GM19467 (cell line): ENCODE data around the gene TRANK1.
"Not testable (repeated sequence)": the region's sequence is repeated elsewhere in the genome, so short reads cannot be mapped to it uniquely, and the experiment has no call there.

Experiments
- ATAC-seq: cut with Tn5 transposase; IDR thresholded peaks from one replicate; pipeline ENCODE4 v1.9.1; 2021; ENCODE audit warnings: mild to moderate bottlenecking, moderate library complexity; ENCODE audit not compliant: unreplicated experiment

Gene TRANK1

DNA sequence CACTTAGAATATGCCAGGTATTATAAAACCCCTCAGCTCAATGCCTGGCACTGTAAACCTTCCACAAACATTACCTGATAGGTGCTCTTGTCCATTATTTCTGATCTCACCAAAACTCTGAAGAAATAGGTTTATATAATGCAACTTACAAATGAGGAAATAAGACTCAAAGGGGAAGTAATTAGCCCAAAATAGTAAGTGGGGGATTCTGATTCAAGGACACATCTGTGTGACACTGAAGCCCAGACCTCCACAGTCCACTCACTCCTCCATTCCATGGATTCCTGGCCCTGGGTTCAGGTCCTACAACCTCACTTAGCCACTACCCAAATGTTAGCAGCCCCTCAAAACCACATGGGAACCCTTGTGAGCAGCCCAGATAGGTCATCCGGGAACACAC is 49.9 kb downstream of the TRANK1 start:
- ATAC-seq: no peak

DNA sequence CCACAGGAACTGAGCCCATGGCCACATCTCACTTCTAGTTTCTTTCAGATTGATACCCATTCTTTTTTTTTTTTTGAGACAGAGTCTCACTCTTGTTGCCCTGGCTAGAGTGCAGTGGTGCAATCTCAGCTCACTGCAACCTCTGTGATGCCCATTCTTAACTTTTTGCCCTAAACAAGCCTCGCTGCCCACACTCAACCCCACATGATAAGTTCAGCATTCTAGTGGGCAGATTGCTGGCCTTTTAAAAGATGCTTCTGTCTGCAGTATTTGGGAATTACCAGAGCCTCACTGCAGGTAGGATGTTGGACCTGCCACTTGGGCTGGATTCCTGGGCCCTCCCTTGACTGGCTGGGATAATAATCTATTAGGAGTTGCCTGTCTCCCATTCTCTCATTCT is 51.0 kb downstream of the TRANK1 start:
- ATAC-seq: no peak

DNA sequence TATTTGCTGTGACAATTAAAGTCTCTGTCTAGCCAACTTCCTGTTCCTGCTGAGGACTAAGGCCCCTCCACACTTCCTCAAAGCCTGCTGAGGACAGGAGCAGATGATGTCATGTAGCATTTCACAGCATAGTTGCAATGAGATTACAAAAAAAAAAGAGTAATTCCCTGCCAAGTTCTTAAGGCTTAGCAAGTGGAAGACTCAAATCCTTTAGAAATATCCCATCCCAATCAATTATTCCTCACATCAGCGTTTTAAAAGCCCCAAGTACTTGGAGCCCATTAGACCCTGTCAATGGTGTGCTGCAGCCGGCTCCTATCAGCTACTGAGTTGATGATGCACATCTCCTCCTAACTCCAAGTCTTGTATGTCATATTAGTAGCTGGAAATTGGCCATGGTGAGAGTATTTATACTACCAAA is 51.7 kb downstream of the TRANK1 start:
- ATAC-seq: peak; percentile 41

DNA sequence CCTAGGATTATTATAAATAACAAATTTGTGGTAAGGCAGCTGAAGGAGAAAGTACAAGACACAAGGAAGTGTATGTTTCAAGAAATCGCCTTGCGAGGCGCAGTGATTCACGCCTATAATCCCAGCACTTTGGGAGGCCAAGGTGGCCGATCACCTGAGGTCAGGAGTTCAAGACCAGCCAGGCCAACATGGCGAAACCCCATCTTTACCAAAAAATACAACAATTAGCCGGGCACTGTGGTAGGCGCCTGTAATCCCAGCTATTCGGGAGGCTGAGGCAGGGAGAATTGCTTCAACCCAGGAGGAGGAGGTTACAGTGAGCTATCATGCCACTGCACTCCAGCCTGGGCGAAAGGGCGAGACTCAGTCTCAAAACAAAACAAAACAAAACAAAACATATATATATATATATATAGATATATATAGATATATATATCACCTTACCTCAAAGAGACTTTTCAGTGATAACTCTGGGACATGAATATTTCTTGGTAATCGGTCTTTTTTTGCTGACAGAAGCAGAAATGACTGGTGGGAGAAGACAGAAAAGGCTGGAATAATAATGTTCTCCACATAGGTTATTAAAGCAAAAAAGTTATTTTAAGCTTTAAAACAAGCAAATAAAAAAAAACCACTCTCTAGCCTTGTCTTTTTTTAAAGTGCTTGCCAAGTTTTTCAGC is 52.3 kb downstream of the TRANK1 start:
- no peak for ATAC-seq

DNA sequence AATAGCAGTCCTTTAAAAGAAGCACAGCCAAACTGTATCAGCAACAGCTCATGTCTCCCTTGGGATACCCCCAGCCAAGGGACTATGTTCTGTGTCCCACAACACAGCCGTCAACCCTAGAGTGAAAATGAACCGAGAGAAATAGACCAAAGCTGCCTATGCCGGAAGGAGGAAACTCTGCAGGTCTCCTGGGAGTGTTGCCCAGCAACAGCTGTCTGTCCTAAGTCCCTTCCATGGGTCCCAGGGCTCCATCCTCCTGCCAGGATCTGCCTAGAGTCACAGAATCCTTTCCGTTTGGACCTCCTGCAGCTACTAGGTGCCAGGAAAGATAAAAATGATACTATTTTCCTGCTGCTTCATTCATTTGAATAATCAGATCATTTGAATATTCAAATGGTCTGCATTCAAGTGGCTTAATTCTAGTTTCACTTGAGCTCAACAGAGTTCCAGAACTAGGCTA is 53.1 kb downstream of the TRANK1 start:
- ATAC-seq: peak; percentile 81

DNA sequence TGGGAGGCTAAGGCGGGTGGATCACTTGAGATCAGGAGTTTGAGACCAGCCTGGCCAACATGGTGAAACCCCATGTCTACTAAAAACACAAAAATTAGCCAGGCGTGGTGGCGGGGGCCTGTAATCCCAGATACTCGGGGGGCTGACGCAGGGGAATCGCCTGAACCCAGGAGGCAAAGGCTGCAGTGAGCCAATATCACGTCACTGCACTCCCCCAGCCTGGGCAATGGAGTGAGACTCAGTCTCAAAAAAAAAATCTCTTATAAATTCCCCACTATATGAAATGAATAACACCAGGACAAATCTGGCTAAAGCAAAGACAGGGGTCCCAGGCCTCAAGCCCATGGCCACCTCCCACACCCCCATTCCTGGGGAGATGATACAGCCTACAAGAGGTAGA is 53.8 kb downstream of the TRANK1 start:
- not testable (repeated sequence) for ATAC-seq

DNA sequence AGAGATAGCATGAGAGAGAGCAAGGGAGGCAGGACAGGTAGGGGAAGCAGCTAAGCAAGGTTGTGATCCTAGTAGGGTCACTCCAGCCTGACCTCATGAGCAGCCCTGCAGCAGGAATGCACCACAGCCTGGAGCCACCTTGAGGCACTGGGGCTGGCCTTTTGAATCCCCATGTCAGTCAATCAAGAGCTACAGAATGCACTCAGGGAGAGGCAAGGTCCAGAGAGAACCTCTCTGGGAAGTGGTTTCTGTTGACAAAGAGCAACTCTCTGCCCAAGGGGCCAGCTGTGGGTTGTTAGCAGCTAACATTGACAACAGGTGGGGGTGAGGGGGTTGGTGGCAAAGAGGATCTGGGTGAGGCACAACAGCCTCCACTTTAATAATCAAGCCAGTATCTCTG is 54.6 kb downstream of the TRANK1 start:
- ATAC-seq: no peak

DNA sequence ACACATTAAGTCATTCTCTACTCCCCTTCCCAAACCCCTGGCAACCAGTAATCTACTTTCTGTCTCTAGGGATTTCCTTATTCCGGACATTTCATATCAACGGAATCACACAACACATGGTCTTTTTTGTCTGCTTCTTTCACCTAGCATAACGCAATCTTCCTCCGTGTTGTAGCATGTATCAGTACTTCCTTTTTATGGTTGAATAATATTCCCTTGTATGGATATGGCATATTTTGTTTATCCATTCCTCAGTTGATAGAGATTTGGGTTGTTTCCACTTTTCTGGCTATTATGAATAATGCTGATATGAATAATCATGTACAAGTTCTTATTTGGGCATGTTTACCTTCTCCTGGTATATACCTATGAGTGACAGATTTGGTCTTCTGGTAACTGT is 63.1 kb downstream of the TRANK1 start:
- no peak for ATAC-seq

DNA sequence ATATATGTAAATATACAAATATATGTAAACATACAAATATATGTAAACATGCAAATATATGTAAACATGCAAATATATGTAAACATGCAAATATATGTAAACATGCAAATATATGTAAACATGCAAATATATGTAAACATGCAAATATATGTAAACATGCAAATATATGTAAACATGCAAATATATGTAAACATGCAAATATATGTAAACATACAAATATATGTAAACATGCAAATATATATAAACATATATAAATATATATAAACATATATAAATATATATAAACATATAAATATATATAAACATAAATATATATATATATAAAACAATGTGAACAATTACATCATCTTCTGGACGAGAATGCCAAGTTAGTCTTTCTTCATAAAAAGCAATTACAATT is 65.0 kb downstream of the TRANK1 start:
- not testable (repeated sequence) for ATAC-seq

DNA sequence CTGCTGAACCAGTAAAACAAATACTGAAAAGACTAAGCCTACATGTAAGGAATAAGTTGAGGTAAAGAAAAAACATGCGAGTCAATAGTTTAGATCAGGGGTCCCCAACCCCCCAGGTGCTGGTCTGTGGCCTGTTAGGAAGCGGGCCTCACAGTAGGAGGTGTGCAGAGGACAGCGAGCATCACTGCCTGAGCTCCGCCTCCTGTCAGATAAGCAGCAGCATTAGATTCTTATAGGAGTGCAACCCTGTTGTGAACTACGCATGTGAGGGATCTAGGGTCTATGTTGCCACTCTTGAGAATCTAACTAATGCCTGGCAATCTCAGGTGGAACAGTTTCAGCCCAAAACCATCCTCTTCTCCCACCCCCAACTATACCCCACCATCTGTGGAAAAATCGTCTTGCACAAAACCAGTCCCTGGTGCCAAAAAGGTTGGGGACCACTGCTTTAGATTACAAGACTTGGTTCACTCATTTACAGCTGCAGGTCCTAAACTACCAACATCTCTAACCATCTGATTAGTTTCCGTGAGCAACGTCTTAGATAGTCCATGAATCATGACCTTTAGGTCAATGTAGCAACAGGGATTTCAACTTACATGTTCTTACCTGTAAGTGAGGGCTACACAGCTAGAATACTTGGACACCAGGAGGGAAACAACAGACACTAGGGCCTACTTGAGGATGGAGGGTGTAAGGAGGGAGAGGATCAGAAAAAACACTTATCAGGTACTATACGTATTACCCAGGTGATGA is 66.7 kb downstream of the TRANK1 start:
- ATAC-seq: no peak

DNA sequence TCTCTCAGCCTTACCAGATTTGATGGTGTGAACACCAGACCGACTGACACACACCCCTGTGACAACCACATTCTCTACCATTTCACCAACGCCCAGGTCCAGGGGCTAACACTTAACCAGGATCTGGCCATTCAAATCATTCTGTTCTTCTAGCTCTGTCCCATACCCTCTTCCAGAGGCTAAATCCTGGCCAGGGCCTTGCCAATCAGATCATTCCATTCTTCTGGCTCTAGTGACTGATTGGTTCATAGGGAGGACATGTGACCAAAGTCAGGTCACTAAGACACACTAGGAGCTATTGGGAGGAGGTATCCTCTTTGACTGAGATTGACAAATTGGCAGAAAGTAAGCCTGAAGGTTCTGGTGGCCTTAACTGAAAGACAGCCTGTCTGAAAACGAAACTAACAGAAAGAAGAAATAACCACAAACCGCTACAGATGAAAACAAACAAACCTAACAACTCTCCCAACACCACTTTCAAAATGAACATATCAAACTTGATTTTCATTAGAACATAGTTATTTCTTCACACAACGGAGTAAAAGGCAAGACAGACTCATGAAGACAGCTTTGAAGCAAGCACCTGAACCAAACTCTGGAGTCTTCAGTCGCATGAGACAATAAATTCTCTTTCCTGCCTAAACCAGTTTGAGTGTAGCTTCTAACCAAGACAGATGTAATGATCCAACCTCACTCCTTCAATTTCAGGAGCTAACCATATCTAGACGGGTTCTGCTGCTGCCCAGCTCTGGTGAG is 68.5 kb downstream of the TRANK1 start:
- ATAC-seq: peak; percentile 99

DNA sequence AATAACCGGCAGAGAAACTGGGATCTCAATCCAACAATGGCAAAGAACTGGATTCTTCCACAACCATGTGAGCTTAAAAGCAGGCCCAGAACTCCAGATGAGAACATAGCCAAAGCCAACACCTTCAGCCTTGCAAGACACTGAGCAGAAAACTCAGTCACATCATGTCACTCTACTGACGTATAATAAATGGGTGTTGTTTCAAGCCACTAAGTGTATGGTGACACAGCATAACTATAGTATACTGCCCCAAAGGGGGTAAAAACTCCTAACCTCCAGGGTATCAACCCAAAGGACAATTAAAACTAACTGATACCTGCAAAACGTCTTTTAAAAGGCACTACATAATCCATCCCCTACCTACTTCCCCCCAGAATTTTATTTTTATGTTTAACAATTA is 69.5 kb downstream of the TRANK1 start:
- no peak for ATAC-seq

DNA sequence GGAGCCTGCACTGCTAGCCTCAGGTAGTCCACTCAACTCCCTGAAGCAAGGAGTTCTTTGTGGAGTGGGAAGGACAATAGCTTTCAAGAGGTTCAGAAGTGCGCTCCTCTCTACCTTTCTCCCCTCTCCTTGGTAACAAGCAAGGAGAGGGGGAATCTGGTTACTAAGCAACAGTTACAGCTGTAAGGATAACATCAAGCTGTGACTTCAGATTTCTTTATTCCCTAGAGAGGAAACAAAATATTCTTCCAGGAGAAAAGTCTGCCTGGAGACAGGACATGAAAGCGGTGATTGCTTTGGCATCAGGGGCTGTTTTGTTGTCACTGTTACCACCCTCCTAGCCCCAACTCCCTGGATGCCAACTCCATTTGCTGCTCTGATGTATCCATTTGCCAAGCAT is 70.4 kb downstream of the TRANK1 start:
- no peak for ATAC-seq

DNA sequence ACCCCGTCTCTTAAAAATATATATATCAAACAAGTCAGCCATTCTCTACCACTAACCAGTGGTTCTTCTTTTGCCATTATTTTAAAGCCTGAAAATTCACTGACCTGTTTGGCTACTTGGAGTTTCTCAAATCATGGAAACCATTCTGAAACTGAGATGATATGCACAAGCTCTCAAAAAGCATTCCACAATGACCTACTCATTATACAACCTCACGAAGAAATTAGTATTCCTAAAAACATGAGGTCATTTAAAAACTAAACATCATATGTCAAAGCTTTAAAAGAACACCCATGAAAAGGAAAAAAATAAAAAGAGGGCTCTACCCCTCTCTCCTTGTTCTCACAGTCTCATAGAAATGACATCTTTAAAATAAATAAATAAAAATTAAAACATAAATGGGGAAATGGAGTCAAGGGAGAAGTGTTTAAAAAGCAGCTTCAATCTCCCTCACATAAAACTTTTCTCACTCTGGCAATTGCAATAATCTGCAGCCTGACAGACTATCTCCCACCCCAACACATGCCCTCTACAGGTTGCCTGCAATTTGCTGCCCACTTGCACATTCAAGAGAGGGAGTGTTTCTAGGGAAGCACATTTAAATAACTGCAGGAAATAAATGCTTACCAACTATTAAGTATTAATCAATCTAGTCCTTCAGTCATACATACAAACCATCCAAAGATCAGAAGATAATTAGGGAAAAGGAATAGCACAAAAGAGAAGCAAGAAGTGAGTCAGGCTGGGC is 73.3 kb downstream of the TRANK1 start:
- ATAC-seq: no peak

DNA sequence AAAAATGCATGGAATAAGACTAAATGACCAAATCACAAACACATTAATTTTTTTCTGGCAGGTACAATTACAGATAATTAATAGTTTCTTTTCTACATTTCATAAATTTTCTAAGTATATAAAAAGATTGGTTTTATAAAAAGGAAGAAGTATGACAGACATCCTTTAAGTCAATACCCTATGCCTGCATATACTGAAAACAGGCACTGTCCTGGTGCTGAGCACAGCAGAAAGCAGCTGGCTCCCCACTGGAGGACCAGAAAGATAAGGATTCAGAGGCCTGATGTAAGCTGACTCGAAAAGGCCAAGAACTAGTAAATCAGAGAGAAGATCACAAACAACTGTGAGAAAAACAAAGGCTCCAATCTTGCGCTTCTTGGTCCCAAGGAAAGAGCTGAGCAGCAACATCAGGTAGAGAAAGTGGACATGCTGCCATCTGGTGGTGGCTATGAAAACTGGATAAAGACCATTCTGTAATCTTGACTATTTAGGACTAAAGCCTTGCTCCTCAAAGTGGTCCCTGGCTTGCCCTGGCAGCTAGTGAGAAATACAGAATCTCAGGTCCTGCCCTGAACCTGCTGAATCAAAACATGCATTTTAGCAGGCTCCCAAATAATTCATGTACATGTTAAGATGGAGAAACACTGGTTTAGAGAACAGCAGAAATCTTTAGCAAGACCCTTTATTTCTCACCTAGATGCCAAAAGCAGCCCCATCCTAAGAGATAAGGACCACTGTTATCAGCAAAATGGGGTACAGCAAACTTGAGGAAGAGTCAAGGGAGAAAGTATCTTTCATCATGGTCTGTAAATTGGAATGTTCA is 76.0 kb downstream of the TRANK1 start:
- ATAC-seq: peak; percentile 88

DNA sequence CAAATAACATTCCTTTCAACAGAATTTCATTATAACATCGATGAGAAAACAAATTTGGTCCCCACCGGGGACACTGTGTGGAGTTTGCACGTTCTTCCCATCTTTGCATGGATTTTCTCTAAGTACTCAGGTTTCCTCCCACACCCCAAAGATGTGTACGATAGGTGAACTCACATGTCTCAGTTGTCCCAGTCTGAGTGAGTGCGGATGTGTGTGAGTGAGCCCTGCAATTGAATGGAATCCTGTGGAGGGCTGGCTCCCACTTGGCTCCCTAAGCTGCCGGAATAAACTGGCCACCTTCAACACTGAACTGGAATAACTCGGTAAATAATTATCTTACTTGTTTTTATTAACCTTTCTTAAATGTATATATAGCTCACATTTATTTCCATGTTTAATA is 77.0 kb downstream of the TRANK1 start:
- ATAC-seq: no peak

DNA sequence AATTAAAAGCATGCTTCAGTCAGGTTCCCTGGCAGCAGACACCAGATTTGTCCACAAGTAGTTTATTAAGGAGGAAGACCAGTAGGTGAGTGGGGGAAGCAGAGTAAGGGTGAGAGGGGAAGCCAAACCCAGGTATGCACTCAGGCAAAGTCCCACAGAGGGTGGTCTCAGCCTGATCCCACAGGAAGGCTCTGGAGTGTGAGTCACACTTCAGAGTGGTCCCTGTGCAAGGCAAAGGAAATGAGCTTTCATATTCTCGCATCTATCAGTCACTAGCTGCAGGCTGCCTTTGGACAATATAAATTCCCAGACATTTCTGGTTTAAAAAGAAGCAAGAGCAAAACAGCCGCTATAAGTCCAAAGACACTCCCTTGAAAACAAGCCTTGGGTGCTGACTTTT is 78.5 kb downstream of the TRANK1 start:
- ATAC-seq: no peak

DNA sequence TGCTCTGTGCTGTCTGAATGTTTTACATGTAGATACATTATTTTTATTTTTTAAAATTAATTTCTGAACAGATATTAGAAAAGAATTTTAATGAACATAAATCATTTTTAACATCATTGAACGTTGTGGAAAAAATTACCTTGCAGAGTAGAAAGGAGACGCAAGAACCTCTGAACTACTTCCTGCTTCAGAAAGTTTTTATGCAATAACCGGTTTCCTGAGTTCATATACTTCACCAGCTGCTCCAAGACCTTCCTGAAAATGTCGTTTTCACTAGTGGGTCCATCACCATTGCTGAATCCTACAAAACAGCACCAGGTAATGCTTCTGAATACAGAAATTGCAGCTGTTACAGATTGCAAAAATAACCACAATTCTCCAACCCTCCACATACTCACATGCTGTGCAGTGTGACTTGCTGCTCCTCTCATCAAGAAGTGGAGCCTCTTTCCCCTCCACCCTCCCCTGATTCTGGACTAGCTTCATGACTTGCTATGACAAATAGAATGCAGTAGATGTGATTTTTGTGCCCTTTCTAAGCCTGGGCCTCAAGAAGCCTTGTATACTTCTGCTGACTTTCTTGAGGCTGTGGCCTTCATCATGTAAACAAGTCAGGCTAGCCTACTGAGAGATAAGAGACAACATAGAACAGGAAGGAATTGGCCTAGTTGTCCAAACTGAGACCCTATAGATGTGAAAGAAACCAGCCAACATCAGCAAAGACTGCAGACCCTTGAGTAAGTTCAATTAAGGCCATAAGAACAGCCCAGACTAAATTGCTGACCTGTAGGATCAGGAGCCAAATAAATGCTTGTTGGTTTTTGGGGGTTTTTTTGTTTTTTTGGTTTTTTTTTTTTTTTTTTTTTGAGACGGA is 80.4 kb downstream of the TRANK1 start:
- no peak for ATAC-seq

DNA sequence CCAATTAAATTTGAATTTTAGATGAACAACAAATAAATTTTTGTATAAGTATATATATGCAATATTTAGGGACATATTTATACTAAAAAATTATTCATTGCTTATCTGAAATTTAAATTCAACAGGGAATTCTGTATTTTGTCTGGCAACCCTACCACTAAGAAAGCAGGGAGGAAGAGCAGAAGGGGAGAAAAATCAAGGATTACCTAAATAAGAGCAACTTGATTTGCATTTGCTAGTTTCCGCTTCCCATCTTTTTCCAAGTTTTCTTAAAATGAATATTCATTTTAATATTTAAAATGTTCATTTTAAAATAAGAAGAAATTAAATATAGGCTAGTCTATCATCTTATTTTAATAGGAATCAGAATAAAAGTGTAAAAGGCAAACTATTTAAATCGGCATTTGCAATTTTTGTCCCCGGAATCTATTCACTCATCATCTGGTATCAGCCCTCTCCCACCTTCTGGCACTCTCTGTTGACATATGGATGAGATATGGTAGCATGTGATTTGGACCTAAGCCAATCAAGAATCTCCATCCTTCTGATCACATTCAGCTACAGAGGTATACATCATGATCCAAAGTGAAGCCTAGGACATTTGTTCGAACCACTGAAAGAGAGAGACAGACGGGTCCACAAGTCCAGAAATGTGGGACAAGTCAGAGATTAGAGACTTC is 82.6 kb downstream of the TRANK1 start:
- no peak for ATAC-seq
